HG02610 (cell line): ENCODE data around the gene PPM1G.
A peak's percentile ranks its signal among the peaks of the same experiment; 100 is the strongest.
"Not testable (repeated sequence)": the region's sequence is repeated elsewhere in the genome, so short reads cannot be mapped to it uniquely, and the experiment has no call there.

Experiments
- ATAC-seq: cut with Tn5 transposase; IDR thresholded peaks from one replicate; pipeline ENCODE4 v1.9.1; 2021; ENCODE audit warnings: mild to moderate bottlenecking, moderate library complexity; ENCODE audit not compliant: unreplicated experiment

Gene PPM1G

DNA sequence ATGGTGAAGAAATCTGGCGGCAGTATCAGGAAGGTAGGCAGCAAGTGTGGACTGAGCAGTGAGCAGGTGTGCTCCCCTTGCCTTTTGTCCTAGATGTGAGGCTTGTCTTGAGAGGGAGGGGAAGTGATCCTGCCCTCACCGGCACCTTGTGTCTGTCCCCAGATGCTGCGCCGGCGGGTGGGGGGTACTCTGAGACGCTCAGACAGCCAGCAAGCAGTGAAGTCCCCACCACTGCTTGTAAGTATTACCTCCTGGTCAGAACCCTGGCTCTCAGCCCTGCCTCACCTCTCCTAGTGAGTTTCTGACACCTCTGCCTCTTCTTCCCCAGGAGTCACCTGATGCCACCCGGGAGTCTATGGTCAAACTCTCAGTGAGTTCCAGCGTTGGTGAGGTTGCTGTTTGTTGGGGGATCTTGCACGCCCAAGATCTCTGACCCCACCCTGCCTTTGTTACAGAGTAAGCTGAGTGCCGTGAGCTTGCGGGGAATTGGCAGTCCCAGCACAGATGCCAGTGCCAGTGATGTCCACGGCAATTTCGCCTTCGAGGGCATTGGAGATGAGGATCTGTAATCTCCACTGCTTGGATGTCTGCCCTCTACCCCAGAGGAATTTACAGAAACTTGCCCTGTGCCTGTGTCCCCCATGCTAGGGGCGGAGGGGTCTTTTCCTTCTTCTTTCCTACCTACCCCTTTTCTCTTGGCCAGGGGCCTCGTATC lies 33.1 kb downstream of the PPM1G start:
- no peak for ATAC-seq

DNA sequence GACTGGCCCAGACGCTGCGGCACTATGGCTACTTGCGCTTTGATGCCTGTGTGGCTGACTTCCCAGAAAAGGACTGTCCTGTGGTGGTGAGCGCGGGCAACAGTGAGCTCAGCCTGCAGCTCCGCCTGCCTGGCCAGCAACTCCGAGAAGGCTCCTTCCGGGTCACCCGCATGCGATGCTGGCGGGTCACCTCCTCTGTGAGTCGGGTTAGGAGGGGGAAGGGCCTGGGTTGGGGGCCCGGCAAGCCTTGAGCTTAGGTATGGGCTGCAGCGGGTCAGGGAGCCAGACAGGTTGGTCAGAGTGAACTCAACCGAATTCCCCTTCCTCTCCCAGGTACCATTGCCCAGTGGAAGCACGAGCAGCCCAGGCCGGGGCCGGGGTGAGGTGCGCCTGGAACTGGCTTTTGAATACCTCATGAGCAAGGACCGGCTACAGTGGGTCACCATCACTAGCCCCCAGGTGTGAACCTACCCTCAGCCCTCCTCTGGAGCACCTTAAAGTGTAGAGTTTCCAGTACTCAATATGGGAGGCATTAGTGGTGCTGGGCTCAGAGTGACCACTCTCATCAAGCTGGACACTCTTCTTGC lies 33.8 kb downstream of the PPM1G start:
- no peak for ATAC-seq

DNA sequence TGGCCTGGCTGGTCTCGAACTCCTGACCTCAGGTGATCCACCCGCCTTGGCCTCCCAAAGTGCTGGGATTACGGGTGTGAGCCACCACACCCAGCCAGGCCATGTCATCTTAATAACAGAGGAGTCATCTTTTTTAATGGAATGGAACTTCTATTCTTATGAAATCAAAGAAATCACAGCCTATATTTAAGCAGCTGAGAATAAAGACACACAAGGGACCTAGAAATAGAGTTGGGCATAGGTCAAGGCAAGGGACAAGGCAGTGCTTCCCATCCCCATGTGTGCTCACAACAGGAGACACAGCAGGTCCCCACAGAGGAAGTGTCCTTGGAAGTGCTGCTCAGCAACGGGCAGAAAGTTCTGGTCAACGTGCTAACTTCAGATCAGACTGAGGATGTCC lies 35.8 kb downstream of the PPM1G start:
- ATAC-seq, result no peak

DNA sequence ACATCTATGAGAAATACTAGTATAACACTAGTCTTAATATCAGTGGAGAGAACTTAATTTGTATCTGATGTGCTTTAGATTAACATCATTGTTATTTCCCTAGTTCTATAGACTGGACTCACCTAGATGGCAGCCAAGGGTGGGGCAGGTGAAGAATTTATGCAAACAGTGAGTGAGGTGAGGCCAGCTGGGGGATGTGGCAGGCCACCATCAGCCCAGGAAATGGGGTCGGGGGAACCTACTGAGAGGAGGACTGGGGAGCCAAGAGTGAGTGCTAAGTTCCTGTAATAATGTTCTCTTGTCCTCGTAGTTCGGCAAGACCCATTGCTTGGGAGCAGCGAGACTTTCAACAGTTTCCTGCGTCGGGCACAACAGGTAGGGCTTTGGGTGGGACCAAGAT lies 36.5 kb downstream of the PPM1G start:
- no peak for ATAC-seq

DNA sequence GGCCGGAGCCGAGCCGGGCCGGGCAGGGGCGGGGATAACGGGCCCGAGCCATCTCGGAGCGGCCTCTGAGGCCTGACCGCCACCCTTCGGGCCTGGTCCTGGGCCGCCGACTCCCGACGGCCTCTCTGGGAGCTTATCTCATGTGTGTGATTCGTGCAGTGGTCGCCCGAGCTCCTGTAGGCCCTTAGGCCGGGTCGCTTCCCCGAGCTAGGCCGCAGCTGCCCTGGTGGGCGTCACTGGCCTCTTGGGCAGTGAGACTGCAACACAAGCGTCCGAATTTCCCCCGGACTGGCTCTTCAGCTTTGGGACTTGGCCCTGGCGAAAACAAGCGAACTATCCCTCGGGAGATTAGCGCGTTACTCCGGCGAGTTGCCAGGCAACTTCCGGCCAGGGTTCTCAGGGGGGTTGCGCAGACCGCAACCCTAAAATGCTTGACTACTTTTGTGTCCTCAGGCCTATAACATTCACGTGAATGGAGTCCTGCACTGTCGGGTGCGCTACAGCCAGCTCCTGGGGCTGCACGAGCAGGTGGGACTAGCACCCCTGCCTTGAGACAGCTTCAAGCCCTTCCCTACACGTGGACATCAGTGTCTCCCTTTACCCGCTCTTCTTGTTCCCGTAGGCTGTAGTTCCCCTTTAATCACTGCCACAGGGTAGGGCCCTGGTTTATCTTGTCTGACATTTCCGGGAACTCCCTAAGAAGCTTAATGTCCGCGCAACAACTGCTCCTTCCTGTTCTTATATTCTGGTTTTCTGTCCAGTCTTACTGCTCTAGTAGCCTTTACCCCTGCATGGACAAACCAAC lies 38.4 kb downstream of the PPM1G start:
- peak; percentile 16 for ATAC-seq

DNA sequence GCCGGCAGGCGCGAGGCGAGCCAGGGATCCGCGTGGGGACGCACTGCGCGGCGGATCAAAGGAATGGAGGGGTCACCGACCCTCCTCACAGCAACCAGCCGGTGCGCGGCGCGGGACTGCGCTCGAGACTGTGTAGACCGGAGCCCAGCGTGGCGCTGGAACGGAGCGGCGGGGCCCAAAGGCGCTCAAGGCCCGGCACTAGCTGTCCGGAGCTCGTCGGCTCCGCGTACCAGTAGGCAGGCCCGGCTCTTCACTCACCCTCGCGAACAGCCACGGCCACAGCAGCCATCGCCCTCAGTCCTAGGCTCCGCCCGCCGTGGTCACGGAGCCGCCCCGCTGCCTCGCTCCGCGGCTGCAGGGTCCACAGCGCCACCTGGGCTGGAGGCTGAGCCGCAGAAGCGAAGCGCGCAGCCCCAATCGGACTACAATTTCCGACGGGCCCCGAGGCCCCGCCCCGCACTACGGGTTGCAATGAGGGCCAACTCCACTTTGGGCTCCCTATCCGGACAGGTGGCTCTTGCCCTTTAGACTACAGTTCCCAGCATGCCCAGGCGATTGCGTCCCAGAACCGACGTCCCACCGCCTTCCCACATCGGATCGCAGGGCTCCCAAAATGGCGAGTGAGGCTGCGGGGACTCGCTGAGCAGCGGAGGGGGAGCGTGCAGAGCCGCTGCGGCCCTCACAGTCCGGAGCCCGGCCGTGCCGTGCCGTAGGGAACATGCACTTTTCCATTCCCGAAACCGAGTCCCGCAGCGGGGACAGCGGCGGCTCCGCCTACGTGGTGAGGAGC lies 39.2 kb downstream of the PPM1G start, which contains the start of the genes EIF2B4 and SNX17:
Gene EIF2B4, minus strand, starts transcription at position 313 of the 790 bp plus-strand sequence. Its CDS starts 24 bp downstream, at position 289.
Gene SNX17, plus strand, starts transcription at position 591 of the 790 bp plus-strand sequence. Its CDS starts 128 bp downstream, at position 719.
- peak; percentile 92 for ATAC-seq

DNA sequence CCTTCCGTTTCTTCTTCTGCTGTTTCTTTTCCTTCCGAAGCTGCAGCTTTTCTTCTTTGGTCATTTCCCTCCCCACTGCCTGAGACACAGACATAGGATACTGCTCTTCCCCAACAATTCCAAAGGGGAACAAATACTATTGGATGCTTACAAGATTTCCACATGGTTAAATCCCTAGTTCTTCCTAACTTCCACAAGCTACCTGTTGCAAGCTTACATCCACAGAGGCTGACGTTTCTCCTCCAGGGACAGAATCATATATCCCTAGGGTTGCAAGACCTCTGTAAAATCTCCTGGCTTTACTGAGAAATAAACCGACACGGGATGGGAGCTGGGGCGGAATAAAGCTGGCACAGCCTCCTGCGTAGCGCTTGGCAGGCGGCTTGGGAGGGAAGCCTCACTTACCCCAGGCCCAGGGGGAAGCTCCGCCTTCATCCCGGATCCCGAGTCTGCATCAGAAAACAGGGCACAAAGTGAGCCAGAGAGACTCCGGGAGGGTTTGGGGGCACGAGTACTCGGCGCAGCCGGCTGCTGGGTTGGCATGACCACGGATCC lies 39.8 kb downstream of the PPM1G start:
- peak; percentile 11 for ATAC-seq

DNA sequence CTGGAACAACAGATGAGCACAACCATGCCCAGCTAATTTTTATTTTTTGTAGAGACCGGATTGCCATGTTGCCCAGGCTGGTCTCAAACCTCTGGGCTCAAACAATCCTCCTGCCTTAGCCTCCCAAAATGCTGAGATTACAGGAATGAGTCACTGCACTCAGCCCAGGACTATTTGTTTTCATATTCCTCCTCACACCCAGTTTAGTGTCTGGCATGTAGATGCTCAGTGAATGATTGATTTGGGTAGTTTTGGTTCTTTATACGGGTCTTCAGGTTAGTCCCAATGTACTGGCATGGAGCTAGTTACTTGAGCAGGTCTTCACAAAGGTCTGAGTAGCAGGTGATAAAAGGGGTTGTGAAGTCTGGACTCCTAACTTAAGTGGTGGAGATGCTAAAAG lies 45.5 kb downstream of the PPM1G start:
- ATAC-seq, result no peak

DNA sequence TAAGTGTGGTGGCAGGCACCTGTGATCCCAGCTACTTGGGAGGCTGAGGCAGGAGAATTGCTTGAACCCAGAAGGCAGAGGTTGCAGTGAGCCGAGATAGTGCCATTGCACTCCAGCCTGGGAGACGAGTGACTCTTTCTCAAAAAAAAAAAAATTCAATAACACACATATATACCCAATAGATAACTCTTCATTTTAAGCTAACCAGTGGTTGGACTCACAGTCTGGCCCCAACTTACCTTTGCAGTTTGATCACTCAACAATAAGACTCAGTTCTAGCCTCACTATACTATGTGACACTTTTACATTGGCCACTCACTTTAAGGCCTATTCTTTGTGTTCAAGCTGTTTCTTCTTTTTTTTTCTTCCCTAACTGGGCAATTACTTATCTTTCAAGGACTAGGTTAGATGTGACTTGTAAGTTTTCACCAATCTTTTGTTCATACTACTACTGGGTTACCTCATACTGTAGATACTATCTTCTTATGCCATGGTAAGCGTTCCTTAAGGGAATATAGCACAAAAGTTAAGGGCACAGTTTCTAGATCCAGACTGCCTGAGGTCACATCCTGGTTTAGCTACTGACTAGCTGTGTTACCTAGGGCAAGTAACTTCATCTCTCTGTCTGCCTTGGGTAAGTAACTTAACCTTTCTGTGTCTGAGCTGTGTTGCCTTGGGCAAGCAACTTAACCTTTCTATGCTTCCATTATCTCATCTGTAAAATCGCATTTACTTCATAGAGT lies 46.5 kb downstream of the PPM1G start:
- ATAC-seq, result no peak

DNA sequence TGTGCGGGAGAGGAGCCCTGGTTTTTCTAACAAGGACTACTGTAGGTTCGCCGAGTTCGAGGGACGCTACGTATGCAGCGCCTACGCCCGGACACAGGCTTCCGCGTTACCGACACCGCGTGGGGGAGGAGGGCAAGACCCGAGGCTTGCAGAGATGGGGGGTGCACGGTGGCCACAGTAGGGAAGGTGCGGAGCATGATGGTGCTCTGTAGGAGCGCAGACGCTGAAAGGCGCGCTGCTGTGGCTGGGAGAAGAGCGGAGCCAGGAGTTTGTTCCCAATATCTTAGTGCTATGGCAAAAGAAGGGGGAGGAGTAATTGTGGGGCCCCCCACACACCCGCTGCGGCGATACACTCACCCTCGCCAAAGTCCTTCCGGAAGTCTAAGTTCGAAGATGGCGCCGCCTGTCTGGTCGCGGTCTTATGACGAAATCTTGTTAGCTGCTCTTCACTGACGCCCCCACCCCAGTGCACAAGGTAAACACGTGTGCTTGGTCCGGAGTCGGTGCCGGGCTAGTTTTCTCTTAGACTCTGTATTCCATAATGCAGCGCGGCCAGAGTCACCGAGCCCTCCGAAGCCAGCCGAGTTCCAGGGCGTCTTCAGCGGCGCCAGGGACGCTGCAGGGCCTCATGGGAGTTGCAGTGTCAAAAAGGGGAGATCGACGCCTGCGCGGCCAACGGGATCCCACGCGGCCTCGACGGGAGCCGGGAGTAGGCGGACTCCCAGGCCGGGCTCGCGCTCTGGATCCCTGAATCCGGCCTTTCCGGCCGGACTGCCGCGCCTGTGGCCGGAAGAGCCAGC lies 52.8 kb downstream of the PPM1G start, which contains the start of gene GTF3C2:
Gene GTF3C2, minus strand, starts transcription at position 383 of the 800 bp plus-strand sequence. CDS start 13,210 bp downstream, outside the sequence.
- ATAC-seq, result peak; percentile 80

DNA sequence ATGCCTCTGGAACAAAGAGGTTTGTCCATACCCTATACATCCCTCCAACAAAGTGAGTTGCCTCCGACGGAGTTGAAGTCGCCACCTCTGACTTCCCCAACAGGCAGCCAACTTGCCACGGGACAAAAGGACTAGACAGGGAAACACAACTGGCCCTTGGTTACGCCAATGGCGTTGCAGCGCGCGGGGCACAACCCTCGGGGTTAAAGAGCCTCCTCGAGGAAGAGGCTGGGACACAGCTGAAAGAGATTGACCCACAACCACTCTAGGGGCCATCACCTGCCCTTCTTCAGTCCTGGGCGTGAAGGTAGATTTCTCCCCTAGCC lies 53.4 kb downstream of the PPM1G start:
- peak; percentile 31 for ATAC-seq

DNA sequence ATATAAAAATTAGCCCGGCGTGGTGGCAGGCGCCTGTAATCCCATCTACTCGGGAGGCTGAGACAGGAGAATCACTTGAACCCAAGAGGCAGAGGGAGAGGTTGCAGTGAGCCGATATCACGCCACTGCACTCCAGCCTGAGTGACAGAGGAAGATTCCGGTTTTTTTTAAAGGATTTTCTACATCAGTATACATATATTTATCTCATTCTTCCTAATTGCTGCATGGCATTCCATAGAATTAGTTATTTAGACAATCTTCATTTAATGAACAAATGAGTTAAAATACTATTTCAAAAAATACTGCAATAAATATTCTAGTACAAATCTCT lies 54.8 kb downstream of the PPM1G start:
- no peak for ATAC-seq

DNA sequence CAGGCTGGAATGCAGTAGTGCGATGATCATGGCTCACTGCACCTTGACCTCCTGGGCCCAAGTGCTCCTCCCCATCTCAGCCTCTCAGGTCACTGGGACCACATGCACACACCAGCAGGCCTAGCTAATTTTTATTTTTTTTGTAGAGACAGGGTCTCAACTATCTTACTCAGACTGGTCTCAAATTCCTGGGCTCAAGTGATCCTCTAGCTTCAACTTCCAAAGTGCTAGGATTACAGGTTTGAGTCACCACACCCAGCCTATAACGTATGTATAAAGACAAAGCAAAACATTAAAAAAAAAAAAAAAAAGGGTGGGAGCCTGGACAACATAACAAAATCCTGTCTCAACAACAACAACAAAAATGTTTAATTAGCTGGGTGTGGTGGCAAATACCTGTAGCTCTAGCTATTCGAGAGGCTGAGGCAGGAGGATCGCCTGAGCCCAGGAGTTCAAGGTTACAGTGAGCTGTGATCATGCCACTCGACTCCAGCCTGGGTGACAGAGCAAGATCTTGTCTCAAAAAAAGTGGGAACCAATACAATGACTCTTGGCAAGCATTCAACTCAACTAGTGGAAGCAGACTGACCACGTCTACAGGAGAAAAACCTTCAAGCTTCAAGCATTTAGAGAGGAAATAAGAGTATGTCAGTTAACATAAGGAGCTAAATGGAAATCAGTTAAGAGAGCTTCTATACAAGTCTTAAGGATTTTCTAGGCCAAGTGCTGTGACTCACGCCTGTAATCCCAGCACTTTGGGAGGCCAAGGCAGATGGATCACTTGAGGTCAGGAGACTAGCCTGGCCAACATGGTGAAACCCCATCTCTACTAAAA lies 55.4 kb downstream of the PPM1G start:
- ATAC-seq, result no peak

DNA sequence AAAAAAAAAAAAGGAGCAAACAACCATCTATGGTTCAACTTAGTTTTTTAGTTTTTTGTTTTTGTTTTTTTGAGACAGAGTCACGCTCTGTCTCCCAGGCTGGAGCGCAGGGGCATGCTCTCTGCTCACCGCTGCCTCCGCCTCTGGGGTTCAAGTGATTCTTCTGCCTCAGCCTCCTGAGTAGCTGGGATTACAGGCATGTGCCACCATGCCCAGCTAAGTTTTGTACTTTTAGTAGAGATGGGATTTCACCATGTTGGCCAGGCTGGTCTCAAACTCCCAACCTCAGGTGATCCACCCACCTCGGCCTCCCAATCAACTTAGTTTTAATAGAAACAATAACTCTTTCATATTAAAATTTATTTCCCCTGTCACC lies 56.0 kb downstream of the PPM1G start:
- not testable (repeated sequence) for ATAC-seq

DNA sequence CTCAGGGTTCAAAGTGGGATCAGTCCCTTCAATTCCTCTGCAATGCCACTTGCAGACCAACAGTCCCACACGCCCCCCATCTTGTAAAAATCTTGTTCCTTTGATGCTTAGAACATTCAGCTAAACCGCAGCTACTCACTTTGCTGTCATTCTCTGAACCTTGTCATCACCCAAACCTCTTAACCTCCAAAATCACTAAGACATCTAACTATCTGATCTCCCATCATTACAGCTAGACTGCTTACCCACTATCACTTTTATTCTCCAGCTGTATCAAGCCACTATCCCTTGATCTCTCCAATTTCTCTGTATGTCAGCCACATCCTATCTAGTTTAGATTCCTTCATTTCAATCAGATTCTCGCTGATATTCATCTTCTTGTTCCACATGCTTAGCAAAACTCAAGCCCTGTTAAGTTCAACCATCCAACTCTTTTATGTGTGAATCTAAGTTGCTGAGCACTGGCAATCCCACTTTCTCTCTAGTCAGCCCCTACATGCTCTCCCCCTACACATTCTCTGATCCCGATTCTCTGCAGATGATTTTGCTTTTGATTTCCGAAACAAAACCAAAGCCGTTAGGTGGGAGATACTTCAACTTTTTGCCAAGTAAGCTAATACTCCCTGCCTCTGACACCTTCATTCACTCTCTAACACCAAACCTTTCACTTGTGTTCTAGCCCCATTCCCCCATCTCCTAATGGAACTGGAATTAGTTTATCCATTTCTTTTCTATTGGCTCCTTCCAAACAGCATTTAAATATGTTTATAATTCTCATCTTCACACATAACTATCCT lies 57.4 kb downstream of the PPM1G start:
- ATAC-seq, result no peak

DNA sequence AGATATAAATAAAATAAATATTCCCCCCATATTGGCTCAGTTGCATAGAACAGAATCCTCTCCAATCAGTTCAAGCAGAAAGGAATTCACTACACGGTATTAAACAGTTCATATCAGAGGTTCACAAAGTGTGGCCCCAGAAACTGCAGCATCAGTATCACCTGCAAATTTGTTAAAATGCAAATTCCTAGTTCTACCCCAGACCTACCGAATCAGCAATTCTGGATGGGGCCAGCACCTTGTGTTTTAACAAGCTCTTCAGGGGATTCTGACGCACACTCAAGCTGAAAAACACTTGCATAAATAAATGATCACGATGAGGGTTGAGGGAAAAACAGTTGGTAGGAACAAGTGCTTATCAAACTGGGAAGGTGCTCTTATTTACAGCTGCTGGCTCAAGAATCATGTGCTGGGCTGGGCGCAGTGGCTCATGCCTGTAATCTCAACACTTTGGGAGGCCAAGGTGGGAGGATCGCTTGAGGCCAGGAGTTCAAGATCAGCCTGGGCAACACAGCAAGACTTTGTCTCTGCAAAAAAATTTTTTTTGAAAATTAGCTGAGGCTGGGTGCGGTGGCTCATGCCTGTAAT lies 59.2 kb downstream of the PPM1G start:
- no peak for ATAC-seq

DNA sequence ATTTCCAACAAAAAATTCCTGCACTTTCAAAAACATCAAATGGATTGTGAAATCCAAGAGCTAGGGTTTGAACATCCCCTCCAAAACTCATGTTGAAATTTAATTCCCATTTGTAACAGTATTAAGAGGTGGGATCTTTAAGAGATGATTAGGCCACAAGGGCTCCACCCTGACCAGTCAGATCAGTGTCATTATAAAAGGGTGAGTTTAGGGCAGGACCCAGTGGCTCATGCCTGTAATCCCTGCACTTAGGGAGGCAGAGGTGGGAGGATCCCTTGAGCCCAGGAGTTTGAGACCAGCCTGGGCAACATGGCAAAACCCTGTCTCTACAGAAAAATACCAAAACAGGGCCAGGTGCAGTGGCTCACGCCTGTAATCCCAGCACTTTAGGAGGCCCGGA lies 61.8 kb downstream of the PPM1G start:
- ATAC-seq, result no peak
